ENCODE data around the gene ACTR1A. TPM values are rescaled to one million over a fixed set of nuclear protein-coding genes. Genes with fewer than 3 reads are reported as not detected.
A peak's percentile ranks its signal among the peaks of the same experiment; 100 is the strongest.

Gene ACTR1A
- total and polyA plus RNA-seq, 9 of the 15 experiments (the other 6 are each of a cell fraction or from before 2014, with no cell fraction given): 36.3 to 77.2 (median 49.6) TPM

DNA sequence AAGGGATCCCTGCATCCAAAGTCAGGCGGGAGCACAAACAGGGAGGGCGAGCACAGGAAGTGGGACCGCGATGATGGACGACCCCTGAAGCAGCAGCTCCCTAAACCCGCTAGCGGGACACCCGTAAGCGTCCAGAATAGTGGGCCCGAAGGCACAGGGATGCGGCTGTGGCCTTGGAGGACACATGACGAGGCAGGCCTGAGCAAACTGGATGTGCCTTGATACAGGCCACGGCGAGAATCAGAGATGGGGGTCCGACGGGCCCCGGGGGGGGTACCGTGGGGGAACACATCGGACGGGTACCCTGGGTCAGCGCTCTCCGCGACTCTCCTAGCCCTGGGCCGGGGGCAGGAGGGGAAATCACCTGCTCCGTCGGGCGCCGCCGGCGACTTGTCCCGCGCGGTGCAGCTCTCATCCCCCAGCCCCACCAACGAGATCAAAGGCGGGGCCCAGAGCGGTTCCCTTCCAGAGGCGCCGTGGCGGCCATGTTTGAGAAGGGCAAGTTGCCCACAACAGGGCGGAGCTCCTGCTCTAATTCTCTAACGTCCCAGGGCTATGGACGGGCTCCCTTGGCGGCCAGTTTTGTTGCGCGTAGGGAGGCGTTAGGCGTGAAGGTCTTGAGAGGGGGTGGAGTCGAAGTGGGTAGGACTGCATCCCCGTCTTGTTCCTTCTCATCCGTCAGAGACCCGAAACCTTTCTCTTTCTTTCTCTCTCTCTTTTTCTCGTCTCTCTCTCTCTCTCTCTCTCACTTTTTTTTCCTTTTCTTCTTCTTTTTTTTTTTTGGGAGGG lies 70.2 kb downstream of the ACTR1A start, which contains the start of gene CUEDC2 (continued):
- TF ChIP-seq, protein P1, sequence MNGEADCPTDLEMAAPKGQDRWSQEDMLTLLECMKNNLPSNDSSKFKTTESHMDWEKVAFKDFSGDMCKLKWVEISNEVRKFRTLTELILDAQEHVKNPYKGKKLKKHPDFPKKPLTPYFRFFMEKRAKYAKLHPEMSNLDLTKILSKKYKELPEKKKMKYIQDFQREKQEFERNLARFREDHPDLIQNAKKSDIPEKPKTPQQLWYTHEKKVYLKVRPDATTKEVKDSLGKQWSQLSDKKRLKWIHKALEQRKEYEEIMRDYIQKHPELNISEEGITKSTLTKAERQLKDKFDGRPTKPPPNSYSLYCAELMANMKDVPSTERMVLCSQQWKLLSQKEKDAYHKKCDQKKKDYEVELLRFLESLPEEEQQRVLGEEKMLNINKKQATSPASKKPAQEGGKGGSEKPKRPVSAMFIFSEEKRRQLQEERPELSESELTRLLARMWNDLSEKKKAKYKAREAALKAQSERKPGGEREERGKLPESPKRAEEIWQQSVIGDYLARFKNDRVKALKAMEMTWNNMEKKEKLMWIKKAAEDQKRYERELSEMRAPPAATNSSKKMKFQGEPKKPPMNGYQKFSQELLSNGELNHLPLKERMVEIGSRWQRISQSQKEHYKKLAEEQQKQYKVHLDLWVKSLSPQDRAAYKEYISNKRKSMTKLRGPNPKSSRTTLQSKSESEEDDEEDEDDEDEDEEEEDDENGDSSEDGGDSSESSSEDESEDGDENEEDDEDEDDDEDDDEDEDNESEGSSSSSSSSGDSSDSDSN (IDR thresholded peaks at IDR 0.05; ENCODE audit: borderline replicate concordance in 1 of 2, low read depth in 2 of 2, low read length in 2 of 2): 0 out of 4 replicates have a peak, but pooled peaks of 1 of the 2 experiments have one; percentile 23
- TF ChIP-seq ZZZ3 (IDR thresholded peaks at IDR 0.05) (no peak), NBN (IDR thresholded peaks at IDR 0.05; ENCODE audit: low read depth) (peak; percentile 75; the same call in 1 of the 2 replicates), MTA2 (IDR thresholded peaks at IDR 0.05; ENCODE audit: low read depth) (peak; percentile 10; the same call in 1 of the 2 replicates), KLF16 (IDR thresholded peaks at IDR 0.05) (peak; percentile 86), YY1 (IDR thresholded peaks at IDR 0.05; ENCODE audit: borderline replicate concordance in 1 of 3, control insufficient read depth in 1 of 3, extremely low read depth in 1 of 3, insufficient read depth in 3 of 3, insufficient read length in 1 of 3, insufficient replicate concordance in 2 of 3, low read depth in 1 of 3, low read length in 2 of 3) (peak; percentile 97 to 100 (median 100)), HLTF (IDR thresholded peaks at IDR 0.05) (0 out of 2 replicates have a peak, but pooled peaks have one; percentile 35), FOXA1 (IDR thresholded peaks at IDR 0.05; ENCODE audit: borderline replicate concordance) (no peak), HCFC1 (IDR thresholded peaks at IDR 0.05; ENCODE audit: low read depth, low read length) (peak; percentile 93), SMARCA4 (IDR thresholded peaks at IDR 0.05) (0 out of 2 replicates have a peak, but pooled peaks have one; percentile 38), CHD4 (IDR thresholded peaks at IDR 0.05; ENCODE audit: insufficient read depth, insufficient replicate concordance, low read depth, low read length, poor library complexity, severe bottlenecking) (no peak), TBP (optimal IDR thresholded peaks at IDR 0.05; ENCODE audit: low read depth, low read length) (peak; percentile 55)
- TF ChIP-seq, protein P2, sequence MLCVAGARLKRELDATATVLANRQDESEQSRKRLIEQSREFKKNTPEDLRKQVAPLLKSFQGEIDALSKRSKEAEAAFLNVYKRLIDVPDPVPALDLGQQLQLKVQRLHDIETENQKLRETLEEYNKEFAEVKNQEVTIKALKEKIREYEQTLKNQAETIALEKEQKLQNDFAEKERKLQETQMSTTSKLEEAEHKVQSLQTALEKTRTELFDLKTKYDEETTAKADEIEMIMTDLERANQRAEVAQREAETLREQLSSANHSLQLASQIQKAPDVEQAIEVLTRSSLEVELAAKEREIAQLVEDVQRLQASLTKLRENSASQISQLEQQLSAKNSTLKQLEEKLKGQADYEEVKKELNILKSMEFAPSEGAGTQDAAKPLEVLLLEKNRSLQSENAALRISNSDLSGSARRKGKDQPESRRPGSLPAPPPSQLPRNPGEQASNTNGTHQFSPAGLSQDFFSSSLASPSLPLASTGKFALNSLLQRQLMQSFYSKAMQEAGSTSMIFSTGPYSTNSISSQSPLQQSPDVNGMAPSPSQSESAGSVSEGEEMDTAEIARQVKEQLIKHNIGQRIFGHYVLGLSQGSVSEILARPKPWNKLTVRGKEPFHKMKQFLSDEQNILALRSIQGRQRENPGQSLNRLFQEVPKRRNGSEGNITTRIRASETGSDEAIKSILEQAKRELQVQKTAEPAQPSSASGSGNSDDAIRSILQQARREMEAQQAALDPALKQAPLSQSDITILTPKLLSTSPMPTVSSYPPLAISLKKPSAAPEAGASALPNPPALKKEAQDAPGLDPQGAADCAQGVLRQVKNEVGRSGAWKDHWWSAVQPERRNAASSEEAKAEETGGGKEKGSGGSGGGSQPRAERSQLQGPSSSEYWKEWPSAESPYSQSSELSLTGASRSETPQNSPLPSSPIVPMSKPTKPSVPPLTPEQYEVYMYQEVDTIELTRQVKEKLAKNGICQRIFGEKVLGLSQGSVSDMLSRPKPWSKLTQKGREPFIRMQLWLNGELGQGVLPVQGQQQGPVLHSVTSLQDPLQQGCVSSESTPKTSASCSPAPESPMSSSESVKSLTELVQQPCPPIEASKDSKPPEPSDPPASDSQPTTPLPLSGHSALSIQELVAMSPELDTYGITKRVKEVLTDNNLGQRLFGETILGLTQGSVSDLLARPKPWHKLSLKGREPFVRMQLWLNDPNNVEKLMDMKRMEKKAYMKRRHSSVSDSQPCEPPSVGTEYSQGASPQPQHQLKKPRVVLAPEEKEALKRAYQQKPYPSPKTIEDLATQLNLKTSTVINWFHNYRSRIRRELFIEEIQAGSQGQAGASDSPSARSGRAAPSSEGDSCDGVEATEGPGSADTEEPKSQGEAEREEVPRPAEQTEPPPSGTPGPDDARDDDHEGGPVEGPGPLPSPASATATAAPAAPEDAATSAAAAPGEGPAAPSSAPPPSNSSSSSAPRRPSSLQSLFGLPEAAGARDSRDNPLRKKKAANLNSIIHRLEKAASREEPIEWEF (CRISPR knock-in tag; IDR thresholded peaks at IDR 0.05): no peak
- TF ChIP-seq, protein P3, sequence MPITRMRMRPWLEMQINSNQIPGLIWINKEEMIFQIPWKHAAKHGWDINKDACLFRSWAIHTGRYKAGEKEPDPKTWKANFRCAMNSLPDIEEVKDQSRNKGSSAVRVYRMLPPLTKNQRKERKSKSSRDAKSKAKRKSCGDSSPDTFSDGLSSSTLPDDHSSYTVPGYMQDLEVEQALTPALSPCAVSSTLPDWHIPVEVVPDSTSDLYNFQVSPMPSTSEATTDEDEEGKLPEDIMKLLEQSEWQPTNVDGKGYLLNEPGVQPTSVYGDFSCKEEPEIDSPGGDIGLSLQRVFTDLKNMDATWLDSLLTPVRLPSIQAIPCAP (CRISPR knock-in tag; IDR thresholded peaks at IDR 0.05; ENCODE audit: borderline replicate concordance): no peak
